ENCODE measurements around the gene SLC39A9.
"Not testable (repeated sequence)": the region's sequence is repeated elsewhere in the genome, so short reads cannot be mapped to it uniquely, and the experiment has no call there.

The SLC39A9 gene

DNA sequence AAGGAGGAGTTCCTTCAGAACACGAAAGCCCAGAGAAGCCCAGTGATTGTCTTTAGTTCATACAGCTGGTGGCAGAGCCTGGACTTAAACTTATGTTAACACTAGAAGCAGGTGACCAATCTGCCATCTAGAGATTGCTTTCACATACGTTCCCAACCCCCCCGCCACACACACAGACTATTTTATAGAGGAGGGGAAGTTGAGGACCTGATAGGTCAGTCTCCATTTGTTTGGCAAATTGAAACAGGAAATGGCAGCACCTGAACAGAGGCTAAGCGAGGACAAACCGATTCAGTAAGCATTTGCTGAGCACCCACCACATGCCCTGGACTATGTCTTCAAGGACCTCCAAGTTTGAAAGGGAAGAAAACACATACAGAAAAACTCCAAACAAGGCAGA, 81.2 kb downstream of the SLC39A9 start:
- DNase-seq = no peak

DNA sequence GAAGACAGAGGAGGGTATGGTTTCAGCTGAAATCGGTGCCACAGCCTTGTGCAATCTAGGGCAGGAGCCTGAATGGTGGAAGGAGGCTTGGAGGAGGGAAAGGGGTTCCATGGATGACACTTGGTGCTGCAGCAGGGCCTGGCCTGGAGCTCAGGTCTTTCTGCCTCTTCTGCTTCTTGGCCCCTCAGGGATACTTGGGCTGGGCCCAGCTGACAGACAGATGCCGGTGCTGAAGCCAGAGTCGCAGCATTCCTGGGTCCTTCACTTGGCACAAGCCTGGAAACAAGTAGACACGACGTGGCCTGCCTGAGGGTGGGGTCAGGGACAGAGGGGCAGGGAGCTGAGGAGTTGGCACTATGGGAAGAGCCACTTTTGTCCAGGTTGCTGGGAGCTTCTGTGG, 81.6 kb downstream of the SLC39A9 start:
- DNase-seq = no peak

DNA sequence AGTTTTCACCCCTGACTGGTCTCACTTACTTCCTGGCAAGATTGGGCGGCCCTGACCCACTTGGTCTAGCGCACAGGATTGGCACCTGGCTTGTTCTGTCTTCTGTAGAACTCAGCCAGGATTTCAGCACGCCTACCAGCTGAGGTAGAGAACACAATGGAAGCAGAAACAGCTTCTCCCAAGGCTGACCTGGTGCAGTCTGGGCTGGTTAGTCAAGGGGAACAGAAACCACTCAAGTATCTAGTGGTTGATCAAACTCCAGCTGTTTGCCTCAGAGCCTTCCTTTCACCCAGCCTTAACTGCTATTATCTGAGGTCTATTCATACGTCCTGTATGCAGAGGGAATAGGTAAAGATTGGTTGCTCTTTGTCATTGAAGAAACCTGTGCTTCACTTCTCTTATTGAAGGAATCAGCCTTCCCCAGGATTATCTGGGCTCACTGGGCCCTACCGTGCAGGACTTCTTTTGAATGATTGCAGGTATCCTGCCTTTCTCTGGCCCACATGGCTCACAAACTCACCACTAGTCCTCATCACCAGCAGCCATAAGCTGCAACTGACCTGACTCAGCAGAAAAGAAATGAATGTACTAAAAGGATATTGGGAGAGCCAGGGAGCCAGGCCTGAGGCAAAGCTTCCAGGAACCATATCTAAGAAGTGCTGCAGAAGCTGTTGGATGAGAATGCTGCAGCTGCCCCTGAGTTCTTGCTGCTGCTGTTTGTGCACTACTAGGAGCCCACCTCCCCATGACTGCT, 83.5 kb downstream of the SLC39A9 start:
- DNase-seq = no peak

- no peak for DNase-seq
These were observed 85.4 kb downstream of the SLC39A9 start for GRCh38 chr14:69483765-69484443.

- no peak for DNase-seq
These were observed 86.2 kb downstream of the SLC39A9 start, which contains the start of gene PLEKHD1 for GRCh38 chr14:69484444-69485314. PLEKHD1 (plus strand) TSS chr14:69484728; CDS start chr14:69484966, 238 bp downstream.

DNA sequence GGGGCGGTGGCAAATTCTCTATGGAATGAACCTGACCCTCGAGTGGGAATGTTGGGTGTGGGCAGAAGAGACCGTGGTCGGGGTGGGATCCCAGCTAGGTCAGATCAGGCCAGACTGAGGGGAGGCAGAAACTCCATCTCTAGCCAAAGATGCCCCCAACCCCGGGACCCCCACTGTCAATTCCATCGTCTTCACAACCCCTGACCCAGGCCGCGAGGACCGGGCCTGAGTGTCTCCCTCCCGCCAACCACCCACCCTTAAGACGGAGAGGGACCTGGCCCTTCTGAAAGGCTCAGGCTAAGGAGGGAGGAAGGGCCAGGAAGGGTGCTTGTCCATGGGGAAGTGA, 86.8 kb downstream of the SLC39A9 start:
- DNase-seq = no peak

- DNase-seq = no peak
These were observed 87.2 kb downstream of the SLC39A9 start for GRCh38 chr14:69485701-69486100.

DNA sequence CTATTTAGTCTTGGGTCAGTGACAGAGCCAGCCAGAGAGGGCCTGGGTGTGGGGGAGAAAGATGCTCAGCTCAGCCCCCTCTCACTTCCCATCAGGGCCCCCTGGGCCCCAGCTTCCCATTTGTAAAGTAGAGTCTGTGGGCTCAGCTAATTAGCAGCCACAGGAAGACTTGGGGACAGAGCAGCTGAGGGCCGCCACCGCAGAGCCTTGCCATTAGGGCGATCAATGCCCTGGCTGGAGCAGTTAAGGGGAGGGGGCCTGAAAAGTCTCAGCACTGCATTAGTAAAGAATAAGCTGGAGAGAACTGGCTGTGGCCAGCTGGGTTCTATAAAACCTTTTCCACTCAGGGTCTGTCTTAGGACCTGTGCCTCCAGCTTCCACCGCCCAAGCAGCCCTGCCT, 88.7 kb downstream of the SLC39A9 start:
- DNase-seq = no peak

- no peak for DNase-seq
These were observed 89.3 kb downstream of the SLC39A9 start for GRCh38 chr14:69487771-69488170.

DNA sequence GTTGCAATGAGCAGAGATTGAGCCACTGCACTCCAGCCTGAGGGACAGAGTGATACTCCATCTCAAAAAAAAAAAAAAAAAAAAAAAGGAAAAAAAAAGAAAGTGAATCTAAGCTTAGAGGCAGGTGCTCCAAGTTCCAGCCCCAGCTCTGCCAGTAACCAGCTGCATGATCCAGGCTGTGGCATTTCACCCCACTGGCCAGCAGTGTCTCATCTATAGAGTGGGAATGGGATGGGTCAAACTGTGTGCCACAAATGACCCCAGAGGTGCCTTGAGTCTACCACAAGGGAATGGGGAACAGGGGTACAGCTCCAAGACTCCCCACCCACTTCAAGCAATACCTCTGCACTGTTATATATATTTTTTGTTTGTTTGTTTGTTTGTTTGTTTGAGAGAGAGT, 91.0 kb downstream of the SLC39A9 start:
- DNase-seq = no peak

- no peak for DNase-seq
These were observed 91.9 kb downstream of the SLC39A9 start for GRCh38 chr14:69490219-69490918.

GRCh38 chr14:69491193-69491592, 92.7 kb downstream of the SLC39A9 start:
- no peak for DNase-seq

DNA sequence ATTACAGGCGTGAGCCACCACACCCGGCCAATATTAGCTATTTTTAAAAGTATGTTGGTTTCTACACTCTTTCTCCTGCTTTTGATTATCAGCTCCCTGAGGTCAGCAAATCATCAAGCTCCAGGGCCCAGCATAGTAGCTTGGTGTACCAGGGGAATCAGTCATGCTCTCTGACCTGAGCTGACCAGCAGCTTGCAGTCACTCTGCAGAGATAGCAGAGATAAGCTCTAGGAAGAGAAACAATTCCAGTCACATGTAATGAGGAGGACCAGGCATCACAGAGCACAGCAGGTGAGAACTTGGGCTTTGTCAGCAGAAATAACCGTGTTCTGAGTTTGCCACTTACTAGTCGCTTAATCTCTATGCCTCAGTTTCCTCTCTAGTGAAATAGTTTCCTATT, 94.5 kb downstream of the SLC39A9 start:
- DNase-seq = no peak

DNA sequence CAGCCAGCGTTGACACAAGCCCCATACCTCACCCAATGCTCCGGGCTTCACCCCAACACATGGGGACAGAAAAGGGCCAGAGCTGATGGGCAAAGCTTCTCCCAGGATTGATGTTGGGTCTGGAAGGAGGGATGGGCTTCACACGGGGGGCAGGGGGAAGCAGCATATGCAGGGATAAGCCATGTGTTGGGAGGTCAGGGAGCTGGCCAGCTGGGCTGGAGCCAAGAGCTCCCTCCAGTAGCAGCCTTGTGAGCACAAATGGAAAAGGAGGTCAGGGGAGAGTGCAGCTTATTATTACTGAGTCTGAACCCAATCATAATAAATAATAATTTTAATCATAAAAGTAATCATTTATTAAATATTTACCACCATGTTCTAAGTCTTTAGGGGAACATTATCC, 95.3 kb downstream of the SLC39A9 start:
- DNase-seq = no peak

DNA sequence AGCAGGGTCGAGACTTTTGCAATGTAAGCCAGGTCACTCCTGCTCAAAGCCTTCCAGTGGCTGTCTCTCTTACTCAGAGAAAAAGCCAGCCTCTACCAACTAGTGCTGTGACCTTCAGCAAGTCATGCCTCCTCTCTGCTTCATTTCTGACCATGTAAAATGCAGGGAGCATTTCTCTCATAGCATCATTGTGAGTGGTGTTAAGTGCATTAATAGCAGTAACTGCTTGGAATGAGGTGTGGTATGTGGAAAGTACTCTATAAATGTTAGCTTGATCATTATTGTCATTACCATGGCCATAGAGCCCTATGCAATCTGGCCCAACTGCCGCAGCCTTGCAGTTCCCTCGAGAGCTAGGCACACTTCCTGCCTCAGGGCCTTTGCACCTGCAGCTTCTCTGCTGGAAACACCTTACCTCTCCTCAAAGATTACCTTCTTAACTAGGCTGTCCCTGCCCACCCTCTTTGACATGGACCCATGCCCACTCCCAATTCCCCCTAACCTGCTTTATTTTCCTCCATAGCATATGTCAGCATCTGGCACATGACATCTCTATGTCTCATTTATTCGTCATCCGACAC, 96.9 kb downstream of the SLC39A9 start:
- DNase-seq = no peak

GRCh38 chr14:69497866-69498265, 99.4 kb downstream of the SLC39A9 start:
- DNase-seq = not testable (repeated sequence)

GRCh38 chr14:69498286-69498685, 99.8 kb downstream of the SLC39A9 start:
- not testable (repeated sequence) for DNase-seq

- no peak for DNase-seq
These were observed 100.9 kb downstream of the SLC39A9 start for GRCh38 chr14:69499436-69499835.

GRCh38 chr14:69500096-69500495, 101.6 kb downstream of the SLC39A9 start:
- DNase-seq = no peak

GRCh38 chr14:69500736-69501135, 102.2 kb downstream of the SLC39A9 start:
- no peak for DNase-seq

DNA sequence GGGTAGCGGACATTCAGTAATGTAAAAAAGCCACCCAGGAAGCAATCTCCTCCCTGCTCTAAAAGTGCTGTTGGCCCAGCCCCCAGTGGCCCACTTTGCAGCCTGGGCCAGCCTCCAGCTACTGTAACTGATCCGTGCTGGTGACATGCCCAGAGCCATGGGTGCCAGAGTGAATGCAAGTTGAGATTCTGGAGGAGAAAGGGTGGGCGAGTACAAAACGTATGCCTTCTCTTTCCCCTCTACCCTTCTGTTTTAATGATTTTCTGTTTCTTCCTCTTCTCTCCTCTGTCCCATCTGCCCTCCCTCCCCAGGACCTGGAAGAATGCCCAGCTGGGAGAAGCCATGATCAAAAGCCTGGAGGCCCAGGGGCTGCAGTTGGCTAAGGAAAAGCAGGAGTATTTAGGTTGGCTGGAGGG, 102.9 kb downstream of the SLC39A9 start:
- no peak for DNase-seq

GRCh38 chr14:69504775-69505174, 106.3 kb downstream of the SLC39A9 start:
- DNase-seq = no peak

Data from effector CD8-positive, alpha-beta T cell (primary cell).